ENCODE data around the gene SLC25A10.
"Not testable (repeated sequence)": the region's sequence is repeated elsewhere in the genome, so short reads cannot be mapped to it uniquely, and the experiment has no call there.

The SLC25A10 gene, protein sequence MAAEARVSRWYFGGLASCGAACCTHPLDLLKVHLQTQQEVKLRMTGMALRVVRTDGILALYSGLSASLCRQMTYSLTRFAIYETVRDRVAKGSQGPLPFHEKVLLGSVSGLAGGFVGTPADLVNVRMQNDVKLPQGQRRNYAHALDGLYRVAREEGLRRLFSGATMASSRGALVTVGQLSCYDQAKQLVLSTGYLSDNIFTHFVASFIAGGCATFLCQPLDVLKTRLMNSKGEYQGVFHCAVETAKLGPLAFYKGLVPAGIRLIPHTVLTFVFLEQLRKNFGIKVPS

GRCh38 chr17:81711814-81712467, at the start of gene SLC25A10:
SLC25A10 (plus strand) TSS chr17:81712284; CDS start chr17:81712427, 143 bp downstream.
- DNase-seq (ENCODE audit: extremely low read depth in 1 of 2, low read depth in 1 of 2), result peak; percentile 30 to 66

DNA sequence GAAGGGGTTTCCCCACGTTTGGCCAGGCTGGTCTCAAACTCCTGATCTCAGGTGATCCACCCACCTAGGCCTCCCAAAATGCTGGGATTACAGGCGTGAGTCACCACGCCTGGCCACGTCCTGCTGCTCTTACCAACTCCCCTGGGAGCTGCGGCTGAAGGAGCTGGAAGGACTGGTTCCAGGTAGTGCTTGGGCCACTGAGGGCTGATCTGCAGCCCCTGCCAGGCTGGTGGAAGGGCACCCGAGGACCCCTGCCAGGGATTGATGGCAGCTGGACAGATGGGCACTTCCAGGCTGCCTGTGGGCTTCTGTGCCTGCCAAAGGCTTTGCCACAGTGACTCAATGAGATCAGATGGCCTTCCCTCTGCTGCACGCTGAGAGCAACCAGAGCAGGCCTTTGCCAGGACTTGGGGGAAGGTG, 48.0 kb upstream of the SLC25A10 start:
- no peak for DNase-seq (ENCODE audit: extremely low read depth in 1 of 2, low read depth in 1 of 2)

DNA sequence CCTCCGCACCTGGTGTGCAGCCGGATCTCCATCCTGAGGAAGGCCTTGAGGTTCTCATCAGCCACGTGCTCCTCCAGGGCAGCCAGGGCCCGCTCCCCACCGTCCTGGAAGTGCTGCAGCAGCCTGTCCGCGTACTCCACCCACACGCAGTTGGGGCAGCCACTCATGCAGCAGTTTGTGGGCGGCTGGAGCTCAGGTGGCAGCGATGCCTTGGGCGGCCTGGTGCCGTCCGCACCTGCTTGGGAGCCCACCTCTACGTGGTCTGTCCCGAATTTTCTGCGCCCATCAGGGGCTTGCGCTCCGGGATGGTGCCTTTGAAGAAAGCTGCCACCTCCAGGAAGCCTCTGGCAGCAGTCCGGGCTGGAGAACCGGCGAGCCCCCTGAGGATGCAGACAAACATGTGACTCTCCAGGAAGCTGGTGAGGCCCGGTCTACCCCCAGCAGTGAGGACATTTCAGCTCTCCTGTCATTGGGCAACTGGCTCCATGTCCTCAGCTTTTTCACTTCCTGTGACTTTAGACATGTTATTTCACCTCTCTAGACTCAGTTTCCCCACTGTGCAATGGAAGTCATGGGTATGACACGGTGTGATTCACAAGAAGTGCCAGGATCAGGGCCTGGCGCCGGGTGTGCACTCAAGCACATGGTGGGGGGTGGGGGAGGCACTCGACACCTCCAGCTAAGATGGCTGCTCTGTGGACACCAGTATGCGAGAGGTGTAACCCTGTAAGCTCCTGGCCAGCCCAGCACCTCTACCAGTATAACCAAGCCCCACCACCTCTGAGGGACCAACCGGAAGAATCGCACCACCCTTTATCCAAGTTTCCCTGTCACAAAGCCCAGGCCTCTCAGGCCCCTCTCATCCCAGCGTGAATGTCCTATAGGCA, 46.6 kb upstream of the SLC25A10 start:
- no peak for DNase-seq (ENCODE audit: extremely low read depth in 1 of 2, low read depth in 1 of 2)

- DNase-seq (ENCODE audit: extremely low read depth in 1 of 2, low read depth in 1 of 2), result no peak
Measured at GRCh38 chr17:81666092-81666341, 46.1 kb upstream of the SLC25A10 start.

DNA sequence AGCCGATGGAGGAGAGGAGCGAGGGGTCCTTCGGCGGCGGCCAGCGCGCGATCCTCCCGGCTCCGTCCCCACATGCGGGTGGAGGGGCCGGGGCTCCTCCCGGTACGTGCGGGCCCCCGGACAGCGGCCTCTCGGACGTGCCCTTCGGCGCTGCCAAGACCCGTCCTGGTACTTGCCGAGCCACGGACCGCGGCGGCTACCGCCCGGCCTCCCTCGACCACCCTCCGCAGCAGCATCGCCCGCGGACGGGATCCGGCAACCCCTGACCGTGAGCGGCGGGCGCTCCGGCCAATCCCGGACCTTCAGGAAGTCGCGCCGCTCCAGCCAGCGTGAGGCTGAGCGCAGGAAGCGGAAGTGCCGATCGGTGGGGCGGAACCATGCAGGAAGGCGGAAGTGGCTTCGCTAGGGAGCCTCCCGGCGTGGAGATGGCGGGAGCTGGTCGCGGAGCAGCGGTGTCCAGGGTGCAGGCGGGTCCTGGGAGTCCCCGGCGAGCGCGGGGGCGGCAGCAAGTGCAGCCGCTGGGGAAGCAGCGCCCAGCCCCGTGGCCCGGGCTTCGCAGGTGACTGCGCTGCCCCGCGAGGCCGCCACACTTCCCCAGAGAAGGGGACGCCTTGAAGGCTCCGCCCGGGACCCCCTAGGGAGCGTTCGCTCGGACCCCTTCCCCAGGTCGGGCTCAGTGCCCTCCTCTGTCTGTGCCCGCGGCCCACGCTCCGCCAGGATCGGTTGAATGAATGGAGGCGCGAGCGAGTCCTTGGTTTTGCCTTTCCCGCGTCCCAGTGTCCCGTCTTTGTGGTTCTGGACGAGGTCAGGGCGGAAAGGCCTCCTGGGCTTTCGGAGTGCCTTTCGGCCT, 45.5 kb upstream of the SLC25A10 start, which contains the start of the genes CCDC137 and OXLD1:
TSS of gene CCDC137 (plus strand) at position 396 of the 850 bp plus-strand sequence. CDS start at position 426, 30 bp downstream.
TSS of gene OXLD1 (minus strand) at position 264 of the 850 bp plus-strand sequence. CDS start at position 236, 28 bp downstream.
- DNase-seq (ENCODE audit: extremely low read depth in 1 of 2, low read depth in 1 of 2), result peak; percentile 81 to 86

- no peak for DNase-seq (ENCODE audit: extremely low read depth in 1 of 2, low read depth in 1 of 2)
Measured at GRCh38 chr17:81667754-81668153, 44.3 kb upstream of the SLC25A10 start.

DNA sequence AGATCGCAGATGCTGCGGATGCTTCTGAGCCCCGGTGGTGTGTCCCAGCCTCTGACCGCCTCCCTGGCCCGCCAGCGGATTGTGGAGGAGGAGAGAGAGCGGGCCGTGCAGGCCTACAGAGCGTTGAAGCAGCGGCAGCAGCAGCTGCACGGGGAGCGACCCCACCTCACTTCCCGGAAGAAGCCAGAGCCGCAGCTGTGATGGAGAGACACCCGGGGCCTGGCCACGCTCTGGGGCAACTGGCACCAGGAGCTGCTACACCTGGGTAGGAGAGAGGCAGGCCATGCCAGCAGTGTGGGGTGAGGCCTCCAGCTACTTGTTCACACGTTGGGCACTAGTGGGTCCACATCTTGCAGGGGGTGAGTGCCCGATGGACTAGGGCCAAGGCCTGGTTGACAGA, 39.6 kb upstream of the SLC25A10 start:
- no peak for DNase-seq (ENCODE audit: extremely low read depth in 1 of 2, low read depth in 1 of 2)

DNA sequence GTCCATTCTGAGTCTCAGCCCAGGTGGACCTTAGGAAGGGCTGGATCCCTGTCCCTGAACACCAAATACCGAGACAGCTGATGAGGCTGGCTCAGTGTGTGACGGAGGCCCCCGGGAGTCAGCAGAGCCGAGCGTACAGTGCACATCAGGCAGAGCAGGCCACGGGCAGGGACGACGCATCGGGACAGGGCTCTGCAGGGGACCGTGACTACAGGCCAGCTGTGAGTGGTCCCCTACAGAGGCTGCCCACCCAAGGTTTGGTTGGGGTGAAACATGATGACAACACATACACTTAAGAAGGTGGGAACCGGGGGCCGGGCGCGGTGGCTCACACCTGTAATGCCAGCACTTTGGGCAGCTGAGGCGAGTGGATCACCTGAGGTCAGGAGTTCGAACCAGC, 39.1 kb upstream of the SLC25A10 start:
- no peak for DNase-seq (ENCODE audit: extremely low read depth in 1 of 2, low read depth in 1 of 2)

- DNase-seq (ENCODE audit: extremely low read depth in 1 of 2, low read depth in 1 of 2), result no peak
Measured at GRCh38 chr17:81673561-81674258, 38.4 kb upstream of the SLC25A10 start.

- DNase-seq (ENCODE audit: extremely low read depth in 1 of 2, low read depth in 1 of 2), result not testable (repeated sequence)
Measured at GRCh38 chr17:81675515-81676221, 36.4 kb upstream of the SLC25A10 start.

DNA sequence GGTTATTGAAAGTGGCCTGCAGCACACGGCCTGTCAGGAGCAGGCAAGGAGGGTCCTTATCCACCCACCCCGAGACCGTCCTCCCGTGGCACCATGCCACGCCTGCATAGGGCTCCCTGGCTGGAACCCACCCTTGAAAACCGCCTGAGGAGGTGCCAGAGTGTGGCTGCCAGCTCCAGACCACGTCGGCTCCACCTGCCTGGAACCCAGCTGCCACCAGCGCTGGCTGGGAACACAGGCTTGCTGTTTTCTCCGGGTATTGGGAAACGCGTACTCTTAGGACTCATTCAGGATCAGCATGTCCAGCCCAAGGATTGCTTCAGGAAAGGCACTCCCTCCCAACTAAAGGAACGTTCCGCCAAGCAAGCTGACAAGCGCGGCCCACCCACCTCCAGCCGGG, 35.2 kb upstream of the SLC25A10 start:
- DNase-seq (ENCODE audit: extremely low read depth in 1 of 2, low read depth in 1 of 2), result no peak

DNA sequence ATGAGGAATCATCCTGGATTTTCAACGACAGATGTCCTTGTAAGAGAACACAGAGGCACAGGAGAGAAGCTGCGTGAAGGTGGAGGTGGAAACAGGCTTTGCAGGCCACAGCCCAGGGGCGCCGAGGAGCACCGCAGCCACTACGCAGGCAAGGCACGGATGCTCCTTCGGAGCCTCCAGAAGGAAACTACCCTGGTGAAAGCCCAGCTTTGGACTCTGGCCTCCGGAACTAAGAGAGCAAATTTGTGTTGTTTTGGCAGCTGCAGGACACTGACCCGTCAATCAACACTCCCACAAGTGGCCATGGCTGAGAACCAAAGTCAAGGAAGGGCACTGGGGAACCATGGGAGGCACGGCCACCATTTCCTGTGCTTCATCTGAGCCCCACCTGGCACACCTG, 31.9 kb upstream of the SLC25A10 start:
- no peak for DNase-seq (ENCODE audit: extremely low read depth in 1 of 2, low read depth in 1 of 2)

DNA sequence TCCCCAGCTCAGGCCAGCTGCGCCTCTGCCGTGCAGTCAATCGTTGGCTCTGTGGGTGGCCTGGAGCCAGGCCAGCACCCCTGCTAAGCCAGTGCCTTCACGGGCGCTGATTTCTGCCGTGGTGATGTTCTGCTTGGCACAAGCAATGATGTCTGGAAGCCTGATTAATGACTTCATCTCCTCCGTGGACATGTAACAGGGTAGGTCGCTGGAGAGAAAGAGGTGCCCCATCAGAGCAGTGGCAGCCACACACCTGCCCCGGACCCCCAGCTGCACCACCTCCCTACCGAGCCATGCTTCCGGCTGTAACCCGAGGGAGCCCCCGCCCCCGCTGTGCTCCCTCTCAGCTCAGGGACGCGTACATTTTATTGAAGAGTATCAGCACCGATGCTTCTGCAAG, 30.4 kb upstream of the SLC25A10 start:
- no peak for DNase-seq (ENCODE audit: extremely low read depth in 1 of 2, low read depth in 1 of 2)

DNA sequence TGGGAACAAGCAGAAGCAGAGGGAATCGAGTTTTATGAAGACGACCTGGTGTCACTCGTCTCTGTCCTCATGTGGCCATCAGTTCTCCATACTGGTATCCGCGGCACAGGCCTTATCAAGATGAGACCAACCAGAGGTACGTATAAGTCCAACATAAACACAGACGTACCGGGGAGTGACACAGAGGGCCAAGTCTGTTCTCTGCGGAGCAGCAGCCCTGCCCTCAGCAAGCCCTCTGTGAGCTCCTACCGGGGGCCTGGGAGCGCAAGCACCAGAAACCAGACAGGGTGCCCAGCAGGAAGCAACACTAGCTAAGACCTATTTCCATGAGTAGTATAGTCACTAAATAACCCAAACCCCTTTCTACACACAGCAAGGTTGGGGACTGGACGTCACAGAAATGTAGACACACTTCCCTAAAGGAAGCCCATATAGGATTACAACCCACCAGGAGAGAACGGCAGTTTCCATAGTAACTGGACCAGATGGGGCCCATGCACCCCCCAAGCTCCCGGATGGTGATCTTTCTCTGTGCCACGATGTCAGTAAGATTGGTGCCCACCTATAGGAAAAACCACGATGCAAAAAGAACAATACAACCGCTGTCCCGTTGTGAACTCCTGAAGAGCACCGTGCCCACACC, 29.4 kb upstream of the SLC25A10 start:
- DNase-seq (ENCODE audit: extremely low read depth in 1 of 2, low read depth in 1 of 2), result no peak

DNA sequence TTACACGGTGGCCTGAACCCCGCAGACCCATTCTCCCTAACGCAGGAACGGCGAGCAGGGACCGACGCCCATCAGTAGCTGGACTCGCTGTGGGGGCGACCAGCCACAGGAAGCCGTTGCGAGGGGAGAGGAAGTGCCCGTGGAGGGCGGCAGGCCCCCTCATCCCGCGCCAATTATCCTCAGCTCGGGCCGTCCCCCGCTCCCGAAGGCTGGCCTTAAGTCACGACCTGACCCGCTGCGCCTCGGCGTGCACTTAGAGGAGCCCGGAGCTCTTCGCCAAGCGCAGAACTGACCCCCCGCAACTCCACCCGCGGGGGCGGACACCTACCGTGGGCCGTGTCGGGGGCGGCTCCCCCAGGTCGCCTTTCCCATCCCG, 28.9 kb upstream of the SLC25A10 start:
- no peak for DNase-seq (ENCODE audit: extremely low read depth in 1 of 2, low read depth in 1 of 2)

DNA sequence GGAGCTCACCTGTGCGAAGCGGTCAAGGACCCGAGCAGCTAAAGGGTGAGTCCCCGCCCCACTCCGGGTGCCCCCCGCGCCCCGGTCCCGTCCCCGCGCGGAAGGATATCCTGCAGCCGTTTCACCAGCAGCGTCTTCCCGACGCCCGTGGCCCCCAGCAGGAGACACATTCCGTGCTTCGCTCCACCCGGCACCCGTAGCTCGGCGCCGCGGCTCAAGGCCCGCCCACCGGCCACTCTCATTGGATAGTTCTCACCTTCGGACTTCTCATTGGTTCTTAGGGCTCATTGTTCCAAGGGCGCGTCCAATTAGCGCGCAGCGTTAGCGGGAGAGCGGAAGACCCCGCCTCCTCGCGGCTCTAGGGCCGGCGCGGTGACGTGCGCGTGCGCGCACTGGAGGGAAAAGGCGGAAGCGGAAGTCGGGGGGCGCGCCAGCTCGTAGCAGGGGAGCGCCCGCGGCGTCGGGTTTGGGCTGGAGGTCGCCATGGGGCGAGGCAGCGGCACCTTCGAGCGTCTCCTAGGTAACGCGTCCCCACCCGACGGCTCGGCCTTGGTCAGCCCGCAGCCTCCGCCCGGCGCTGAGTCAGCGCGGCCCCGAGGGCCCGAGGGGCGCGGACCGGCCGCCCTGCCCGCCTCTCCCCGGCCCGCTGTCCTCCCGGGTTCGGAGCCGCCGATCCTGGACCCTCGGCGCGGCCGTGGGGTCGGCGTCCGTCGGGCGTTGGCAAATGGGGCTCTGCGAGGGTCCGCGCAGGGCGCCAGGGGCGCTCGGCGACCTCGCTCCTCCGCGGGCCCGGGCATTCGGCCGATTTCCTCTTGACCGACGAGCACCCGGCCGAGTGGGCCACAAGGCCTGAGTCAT, 28.3 kb upstream of the SLC25A10 start, which contains the start of the genes ARL16 and HGS:
TSS of gene ARL16 (minus strand) at position 214 of the 858 bp plus-strand sequence. CDS start at position 170, 44 bp downstream.
TSS of gene HGS (plus strand) at position 428 of the 858 bp plus-strand sequence. CDS start at position 484, 56 bp downstream.
- peak; percentile 93 to 96 for DNase-seq (ENCODE audit: extremely low read depth in 1 of 2, low read depth in 1 of 2)

DNA sequence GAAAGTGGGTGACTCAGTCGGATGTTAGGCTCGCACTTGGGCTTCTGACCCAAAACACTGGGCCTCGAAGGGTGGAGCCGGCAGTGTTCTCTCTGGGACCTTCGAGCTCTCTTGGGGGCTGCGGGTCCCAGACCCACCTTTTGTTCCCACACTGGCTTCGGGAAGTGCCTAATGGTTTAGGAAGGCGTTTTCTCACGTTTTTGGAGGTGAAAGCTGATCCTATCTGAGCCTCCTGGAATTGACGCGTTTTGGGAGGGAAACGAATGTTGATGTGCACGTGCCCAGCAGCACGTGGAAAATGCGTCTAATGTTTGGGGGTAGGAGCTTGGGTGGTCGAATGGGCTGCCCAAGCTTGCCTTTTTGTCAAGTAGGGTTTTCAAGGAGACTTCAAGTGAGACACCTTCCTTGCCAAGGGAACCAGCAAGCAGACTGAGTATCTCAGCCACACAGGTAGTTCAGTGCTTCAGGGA, 27.6 kb upstream of the SLC25A10 start:
- no peak for DNase-seq (ENCODE audit: extremely low read depth in 1 of 2, low read depth in 1 of 2)

DNA sequence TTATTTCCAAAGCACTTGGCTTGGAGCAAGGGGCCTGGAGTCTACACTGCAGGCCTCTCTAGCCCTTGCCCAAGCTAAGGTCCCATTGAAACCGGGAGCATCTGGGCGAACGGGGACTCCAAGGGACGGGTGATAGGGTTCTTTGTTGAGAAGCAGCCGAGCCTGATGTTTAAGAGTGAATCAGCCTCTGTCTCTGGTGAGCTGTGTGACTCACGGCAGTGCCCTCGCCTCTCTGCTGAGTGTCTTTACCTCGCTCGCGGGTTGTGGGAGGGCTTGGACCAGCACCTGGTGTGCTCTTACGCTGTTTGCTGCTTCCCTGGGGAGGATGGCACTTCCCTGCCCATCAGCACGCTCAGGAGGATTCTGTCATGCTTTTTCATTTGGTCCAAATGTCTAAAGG, 27.0 kb upstream of the SLC25A10 start:
- DNase-seq (ENCODE audit: extremely low read depth in 1 of 2, low read depth in 1 of 2), result no peak

Data from activated CD8-positive, alpha-beta memory T cell treated with anti-CD3 and anti-CD28 coated beads for 1 hour (primary cell).